Activated CD8-positive, alpha-beta memory T cell treated with anti-CD3 and anti-CD28 coated beads for 1 hour (primary cell): ENCODE measurements around the gene USP28.
"Not testable (repeated sequence)": the region's sequence is repeated elsewhere in the genome, so short reads cannot be mapped to it uniquely, and the experiment has no call there.

Source experiments
- DNase-seq, 2 donors: peaks; one replicate each; pipeline ENCODE4 v3.0.0-alpha.2; 2020; ENCODE audit warnings: low read depth in 1 of 2; ENCODE audit errors: extremely low read depth in 1 of 2

The USP28 gene

DNA sequence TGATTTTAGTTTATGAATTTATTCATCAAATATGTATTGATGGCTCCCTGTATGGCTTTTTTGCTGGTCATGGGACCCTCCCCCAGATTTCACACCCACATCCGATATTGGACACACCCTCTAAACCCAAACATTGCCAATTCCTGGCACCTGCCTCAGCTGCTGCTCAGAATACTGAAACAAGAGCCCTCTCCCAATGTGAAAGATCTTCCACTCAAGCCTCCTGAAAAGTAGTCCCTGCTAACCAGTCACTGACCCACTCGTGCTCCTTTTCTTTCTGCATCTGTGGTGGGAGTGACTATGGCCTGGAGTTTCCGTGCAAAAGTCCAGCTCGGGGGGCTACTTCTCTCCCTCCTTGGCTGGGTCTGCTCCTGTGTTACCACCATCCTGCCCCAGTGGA, 95.9 kb downstream of the USP28 start, which contains the start of gene CLDN25:
TSS of gene CLDN25 (plus strand) at position 301 of the 400 bp plus-strand sequence. CDS start at position 301, 0 bp downstream.
- no peak for DNase-seq

- DNase-seq, result no peak
These were observed 97.1 kb downstream of the USP28 start for GRCh38 chr11:113778111-113778910.

DNA sequence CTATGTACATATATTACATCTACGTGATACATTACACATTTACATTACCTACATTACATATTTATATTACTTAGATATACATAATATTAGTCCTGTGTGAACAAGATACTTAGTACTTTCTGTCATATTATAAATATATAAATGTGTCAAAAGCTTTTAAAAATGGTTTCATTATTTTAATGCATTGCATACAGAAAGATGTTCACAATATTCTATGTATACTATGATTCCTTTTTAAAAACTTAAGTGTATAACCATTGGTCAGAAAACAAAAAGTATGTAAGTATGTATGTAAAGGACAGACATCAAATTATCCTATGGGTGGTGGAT, 101.2 kb downstream of the USP28 start:
- no peak for DNase-seq

DNA sequence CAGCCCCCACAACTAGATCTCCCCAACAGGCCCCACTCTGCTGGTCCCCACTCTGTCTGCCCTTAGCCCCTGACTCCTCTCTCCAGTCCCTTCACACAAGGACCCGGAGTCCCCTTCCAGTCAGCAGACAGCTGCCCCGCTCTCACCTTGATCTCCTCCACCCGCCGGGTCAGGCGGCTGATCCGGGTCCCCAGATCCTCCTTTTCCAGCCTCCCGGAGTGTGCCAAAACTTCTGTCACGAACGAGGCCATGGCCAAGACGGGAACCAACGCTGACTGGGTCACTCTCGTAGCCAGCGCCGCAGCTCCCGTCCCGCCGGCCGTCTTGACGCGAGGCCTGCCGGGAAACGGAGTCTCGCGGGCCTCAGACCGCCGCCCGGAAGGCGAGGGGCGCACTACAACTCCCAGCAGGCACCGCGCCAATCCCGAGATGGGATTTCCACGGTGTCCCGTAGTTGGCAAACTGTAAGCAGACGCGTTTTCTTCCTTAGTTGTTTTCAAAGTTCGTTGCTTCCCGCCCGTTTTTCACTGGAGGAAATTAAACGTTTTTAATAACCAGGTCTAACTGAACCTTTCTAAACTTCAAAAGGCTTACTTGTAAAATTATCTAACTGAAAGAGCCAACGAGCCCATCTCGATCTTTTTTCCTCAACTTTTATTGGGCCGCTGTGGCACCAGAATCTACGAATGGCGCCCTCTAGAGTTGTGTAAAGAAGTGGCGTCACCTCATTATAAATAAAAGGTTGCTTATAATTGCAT, 101.8 kb downstream of the USP28 start, which contains the start of gene ZW10:
TSS of gene ZW10 (minus strand) at position 277 of the 758 bp plus-strand sequence. CDS start at position 251, 26 bp downstream.
- peak; percentile 76 to 89 for DNase-seq

GRCh38 chr11:113773092-113773415, 102.3 kb downstream of the USP28 start:
- DNase-seq, result no peak

DNA sequence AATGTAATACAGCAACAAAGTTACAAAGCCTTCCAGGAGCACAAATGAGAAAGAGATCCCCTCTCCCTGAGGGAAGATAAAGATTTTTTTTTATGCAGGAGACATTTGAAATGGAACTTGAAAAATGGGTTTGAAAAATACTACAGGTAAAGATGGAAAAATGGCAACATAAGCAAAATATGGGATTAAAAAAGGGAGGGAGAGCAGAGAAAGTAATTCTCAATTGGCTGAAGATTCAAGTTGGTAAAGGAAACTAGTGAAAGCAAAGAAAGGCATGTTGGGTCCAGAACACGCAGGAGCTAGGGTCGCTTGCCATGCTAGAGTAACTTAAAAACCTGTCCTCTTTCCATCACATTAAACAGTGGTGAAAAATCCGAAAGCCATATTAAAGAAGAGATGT, 103.4 kb downstream of the USP28 start:
- DNase-seq, result no peak

- no peak for DNase-seq
These were observed 110.7 kb downstream of the USP28 start for GRCh38 chr11:113764527-113765219.

DNA sequence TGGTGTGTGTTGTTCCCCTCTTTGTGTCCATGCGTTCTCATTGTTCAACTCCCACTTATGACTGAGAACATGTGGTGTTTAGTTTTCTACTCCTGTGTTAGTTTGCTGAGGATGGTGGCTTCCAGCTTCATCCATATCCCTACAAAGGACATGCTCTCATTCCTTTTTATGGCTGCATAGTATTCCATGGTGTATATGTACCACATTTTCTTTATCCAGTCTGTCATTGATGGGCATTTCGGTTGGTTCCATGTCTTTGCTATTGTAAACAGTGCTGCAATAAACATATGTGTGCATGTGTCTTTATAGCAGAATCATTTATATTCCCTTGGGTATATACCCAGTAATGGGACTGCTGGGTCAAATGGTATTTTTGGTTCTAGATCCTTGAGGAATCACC, 112.3 kb downstream of the USP28 start:
- DNase-seq, result not testable (repeated sequence)

GRCh38 chr11:113760241-113760640, 115.1 kb downstream of the USP28 start:
- DNase-seq, result no peak

DNA sequence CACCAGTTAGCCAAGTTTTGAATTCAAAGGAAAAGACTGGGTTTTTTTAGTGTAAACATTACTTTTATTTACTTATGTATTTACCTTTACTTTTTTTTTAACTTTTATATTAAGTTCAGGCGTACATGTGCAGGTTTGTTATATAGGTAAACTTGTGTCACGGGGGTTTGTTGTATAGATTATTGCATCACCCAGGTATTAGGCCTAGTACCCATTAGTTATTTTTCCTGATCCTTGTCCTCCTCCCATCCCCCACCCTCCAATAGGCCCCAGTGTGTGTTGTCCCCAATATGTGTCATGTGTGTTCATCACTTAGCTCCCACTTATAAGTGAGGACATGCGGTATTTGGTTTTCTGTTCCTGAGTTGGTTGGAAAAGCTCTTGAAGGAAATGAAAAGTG, 122.4 kb downstream of the USP28 start:
- DNase-seq, result no peak
